M059J (cell line): ENCODE results near the gene CCSER1. TPM values are rescaled to one million over a fixed set of nuclear protein-coding genes. Genes with fewer than 3 reads are reported as not detected.
A peak's percentile ranks its signal among the peaks of the same experiment; 100 is the strongest.
"Not testable (repeated sequence)": the region's sequence is repeated elsewhere in the genome, so short reads cannot be mapped to it uniquely, and the experiment has no call there.

ENCODE experiments used
- DNase-seq: peaks from one replicate; pipeline ENCODE4 v3.0.0-alpha.2; 2012; ENCODE audit warnings: low read depth
- total RNA-seq: library from RNA; depleted of rRNA; stranded (reverse); fragments of >200 nt; shearing (Covaris generic); gene quantifications from 2 replicates; pipeline ENCODE4 v1.2.3, GENCODE V29; 2014

Gene CCSER1
- total RNA-seq, 1 experiment from 2014 or later: not detected

GRCh38 chr4:90670183-90670582, 543.0 kb downstream of the CCSER1 start:
- DNase-seq: no peak

GRCh38 chr4:90689739-90690138, 562.5 kb downstream of the CCSER1 start:
- DNase-seq: no peak

GRCh38 chr4:90695411-90695810, 568.2 kb downstream of the CCSER1 start:
- DNase-seq: no peak

GRCh38 chr4:90705501-90705900, 578.3 kb downstream of the CCSER1 start:
- not testable (repeated sequence) for DNase-seq

- DNase-seq: no peak
Observed at GRCh38 chr4:90715242-90715641, 588.0 kb downstream of the CCSER1 start.

GRCh38 chr4:90718931-90719330, 591.7 kb downstream of the CCSER1 start:
- no peak for DNase-seq

GRCh38 chr4:90727938-90728337, 600.7 kb downstream of the CCSER1 start:
- DNase-seq: peak; percentile 39

- DNase-seq: no peak
Observed at GRCh38 chr4:90730752-90731151, 603.6 kb downstream of the CCSER1 start.

- DNase-seq: no peak
Observed at GRCh38 chr4:90733211-90733610, 606.0 kb downstream of the CCSER1 start.

GRCh38 chr4:90745176-90745575, 618.0 kb downstream of the CCSER1 start:
- DNase-seq: peak; percentile 50

- no peak for DNase-seq
Observed at GRCh38 chr4:90753068-90753467, 625.9 kb downstream of the CCSER1 start.

GRCh38 chr4:90757534-90758060, 630.4 kb downstream of the CCSER1 start:
- DNase-seq: no peak

- DNase-seq: no peak
Observed at GRCh38 chr4:90760059-90760458, 632.9 kb downstream of the CCSER1 start.

- DNase-seq: no peak
Observed at GRCh38 chr4:90766837-90767236, 639.6 kb downstream of the CCSER1 start.

- DNase-seq: peak; percentile 3
Observed at GRCh38 chr4:90769251-90769650, 642.1 kb downstream of the CCSER1 start.

GRCh38 chr4:90780193-90780592, 653.0 kb downstream of the CCSER1 start:
- no peak for DNase-seq

GRCh38 chr4:90786602-90787001, 659.4 kb downstream of the CCSER1 start:
- no peak for DNase-seq

GRCh38 chr4:90792696-90793095, 665.5 kb downstream of the CCSER1 start:
- no peak for DNase-seq

- no peak for DNase-seq
Observed at GRCh38 chr4:90798948-90799347, 671.8 kb downstream of the CCSER1 start.

GRCh38 chr4:90799895-90800294, 672.7 kb downstream of the CCSER1 start:
- DNase-seq: no peak

GRCh38 chr4:90815569-90815968, 688.4 kb downstream of the CCSER1 start:
- no peak for DNase-seq

GRCh38 chr4:90816754-90817153, 689.6 kb downstream of the CCSER1 start:
- DNase-seq: no peak

GRCh38 chr4:90824266-90825150, 697.3 kb downstream of the CCSER1 start:
- no peak for DNase-seq
